ENCODE results near the gene TUBB6. TPM values are rescaled to one million over a fixed set of nuclear protein-coding genes. Genes with fewer than 3 reads are reported as not detected.
A peak's percentile ranks its signal among the peaks of the same experiment; 100 is the strongest.

TUBB6 gene
- total and polyA plus RNA-seq, 2 donors from 2014 or later = 25.9 to 98.9 TPM

DNA sequence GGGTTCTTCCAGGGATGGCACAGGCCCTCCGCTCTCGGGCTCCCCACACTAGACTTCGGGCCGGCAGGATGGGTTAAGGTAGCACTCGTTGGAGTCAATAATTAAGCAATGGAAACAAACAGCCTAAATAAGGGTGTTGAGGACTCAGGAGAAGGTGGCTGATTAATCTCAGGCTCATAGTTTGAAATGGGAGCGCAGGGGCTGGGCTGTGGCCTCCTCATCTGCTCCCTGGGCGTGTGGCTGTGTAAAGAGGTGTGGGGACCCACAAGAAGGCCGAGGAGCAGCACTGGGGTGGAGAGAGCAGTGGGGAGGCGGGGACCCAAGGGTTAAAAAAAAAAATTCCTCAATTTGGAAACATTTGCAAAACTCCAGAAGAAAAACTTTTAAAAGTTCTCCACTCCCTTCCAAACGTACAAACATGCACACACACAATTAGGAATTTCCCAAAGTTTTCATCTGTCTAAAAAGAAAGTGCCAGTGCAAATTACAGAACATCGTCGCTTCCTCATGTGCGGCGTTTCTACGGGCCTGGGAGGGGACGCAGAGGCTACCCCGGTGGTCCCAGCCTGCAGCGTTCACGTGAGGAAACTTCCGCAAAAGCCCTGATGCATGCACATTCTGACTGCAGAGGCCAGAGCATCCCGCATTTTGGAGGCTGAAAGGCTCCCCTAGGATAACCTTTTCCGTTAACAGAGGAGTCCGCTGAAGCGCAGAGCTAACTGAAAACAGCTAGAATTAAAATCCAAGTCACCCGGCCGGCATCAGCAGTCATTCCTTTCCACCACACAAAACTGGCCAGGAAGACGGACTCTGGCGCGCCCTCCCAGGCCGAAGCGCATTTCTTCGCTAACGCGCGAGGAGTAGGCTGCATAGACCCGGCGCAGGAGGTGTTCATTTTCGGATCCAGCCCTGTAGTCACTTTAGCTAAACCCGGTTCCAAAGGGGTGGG lies 1.0 kb upstream of the TUBB6 start:
- Histone ChIP-seq H3K27ac (ENCODE audit: low read depth in 2 of 2, low read length in 2 of 2) (peak overlapping the region; percentile 71 to 77), H3K4me1 (ENCODE audit: control insufficient read depth in 2 of 3, insufficient read depth in 2 of 3, low read depth in 1 of 3, low read length in 3 of 3) (peaks cover 0 to 7% (median 0%) of the 10 kb centered on the region in 3 donors), H3K27me3 (ENCODE audit: control insufficient read depth, insufficient read depth, low read length) (no peaks in the 10 kb centered on the region), H3K9ac (ENCODE audit: low read length in 3 of 3) (peak overlapping the region in 1 of 3 donors; percentile 16), H3K36me3 (ENCODE audit: control insufficient read depth in 2 of 3, insufficient read depth in 3 of 3, low read length in 3 of 3) (peaks cover 0 to 2% (median 2%) of the 10 kb centered on the region in 3 donors), H3K4me3 (ENCODE audit: low read length in 3 of 3) (peak overlapping the region; percentile 8 to 58 (median 45)), H3K9me3 (ENCODE audit: control insufficient read depth in 2 of 3, insufficient read depth in 1 of 3, low read length in 3 of 3) (peaks cover 0 to 2% (median 2%) of the 10 kb centered on the region in 3 donors)
- intact Hi-C loops (cut with DNase I) = no loop called here
- FAIRE-seq (no peak), DNase-seq (peak; percentile 46 to 88 (median 60))
- TF ChIP-seq, protein P1, sequence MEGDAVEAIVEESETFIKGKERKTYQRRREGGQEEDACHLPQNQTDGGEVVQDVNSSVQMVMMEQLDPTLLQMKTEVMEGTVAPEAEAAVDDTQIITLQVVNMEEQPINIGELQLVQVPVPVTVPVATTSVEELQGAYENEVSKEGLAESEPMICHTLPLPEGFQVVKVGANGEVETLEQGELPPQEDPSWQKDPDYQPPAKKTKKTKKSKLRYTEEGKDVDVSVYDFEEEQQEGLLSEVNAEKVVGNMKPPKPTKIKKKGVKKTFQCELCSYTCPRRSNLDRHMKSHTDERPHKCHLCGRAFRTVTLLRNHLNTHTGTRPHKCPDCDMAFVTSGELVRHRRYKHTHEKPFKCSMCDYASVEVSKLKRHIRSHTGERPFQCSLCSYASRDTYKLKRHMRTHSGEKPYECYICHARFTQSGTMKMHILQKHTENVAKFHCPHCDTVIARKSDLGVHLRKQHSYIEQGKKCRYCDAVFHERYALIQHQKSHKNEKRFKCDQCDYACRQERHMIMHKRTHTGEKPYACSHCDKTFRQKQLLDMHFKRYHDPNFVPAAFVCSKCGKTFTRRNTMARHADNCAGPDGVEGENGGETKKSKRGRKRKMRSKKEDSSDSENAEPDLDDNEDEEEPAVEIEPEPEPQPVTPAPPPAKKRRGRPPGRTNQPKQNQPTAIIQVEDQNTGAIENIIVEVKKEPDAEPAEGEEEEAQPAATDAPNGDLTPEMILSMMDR (IDR thresholded peaks at IDR 0.05; ENCODE audit: borderline replicate concordance, extremely low read depth, insufficient read depth) = no peak

DNA sequence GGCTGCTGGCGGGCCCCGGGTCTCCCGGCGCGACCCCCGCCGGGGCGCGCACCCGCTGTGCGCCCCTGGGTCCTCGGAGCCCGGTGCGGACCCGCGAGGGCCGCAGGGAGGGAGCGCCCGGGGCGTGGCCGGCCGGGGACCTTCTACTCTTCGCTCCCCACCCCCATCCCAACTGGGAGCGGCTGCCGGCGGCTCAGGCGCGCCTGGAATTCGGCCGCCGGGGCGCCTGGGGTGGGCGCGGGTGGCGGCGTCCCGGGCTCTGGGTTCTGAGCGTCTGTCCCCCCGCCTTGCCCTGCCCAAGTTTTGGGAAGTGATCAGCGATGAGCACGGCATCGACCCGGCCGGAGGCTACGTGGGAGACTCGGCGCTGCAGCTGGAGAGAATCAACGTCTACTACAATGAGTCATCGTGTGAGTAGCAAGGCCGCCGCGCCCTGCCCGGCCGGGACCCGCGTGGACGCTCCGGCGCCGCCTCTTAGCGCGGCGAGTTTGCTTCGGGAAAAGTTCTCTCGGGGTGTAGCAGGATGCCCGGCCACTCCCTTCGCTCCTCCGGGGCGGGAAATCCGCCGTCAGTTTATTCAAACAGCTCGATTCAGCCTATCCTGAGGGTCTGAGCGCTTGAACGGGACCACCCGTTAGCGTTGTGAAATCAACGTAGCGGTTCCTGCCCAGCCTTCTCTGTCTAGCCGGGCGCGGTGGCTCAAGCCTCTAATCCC lies 502 bp downstream of the TUBB6 start:
- intact Hi-C loops (cut with DNase I) = no loop called here
- TF ChIP-seq, protein P1 (IDR thresholded peaks at IDR 0.05; ENCODE audit: borderline replicate concordance, extremely low read depth, insufficient read depth) = no peak
- H3K9ac ChIP-seq (ENCODE audit: low read length in 3 of 3) = peak overlapping the region; percentile 44 to 55 (median 48)
- H3K27ac ChIP-seq (ENCODE audit: low read depth in 2 of 2, low read length in 2 of 2) = peak overlapping the region; percentile 78 to 79
- H3K4me3 ChIP-seq (ENCODE audit: low read length in 3 of 3) = peak overlapping the region; percentile 55 to 61 (median 58)
- peak; percentile 64 to 95 (median 83) for DNase-seq
- FAIRE-seq = no peak
- no peaks in the 10 kb centered on the region for H3K27me3 ChIP-seq (ENCODE audit: control insufficient read depth, insufficient read depth, low read length)
- H3K9me3 ChIP-seq (ENCODE audit: control insufficient read depth in 2 of 3, insufficient read depth in 1 of 3, low read length in 3 of 3) = peaks cover 0 to 8% (median 2%) of the 10 kb centered on the region in 3 donors
- H3K36me3 ChIP-seq (ENCODE audit: control insufficient read depth in 2 of 3, insufficient read depth in 3 of 3, low read length in 3 of 3) = peaks cover 0 to 8% (median 2%) of the 10 kb centered on the region in 3 donors
- H3K4me1 ChIP-seq (ENCODE audit: control insufficient read depth in 2 of 3, insufficient read depth in 2 of 3, low read depth in 1 of 3, low read length in 3 of 3) = peaks cover 0 to 7% (median 0%) of the 10 kb centered on the region in 3 donors

DNA sequence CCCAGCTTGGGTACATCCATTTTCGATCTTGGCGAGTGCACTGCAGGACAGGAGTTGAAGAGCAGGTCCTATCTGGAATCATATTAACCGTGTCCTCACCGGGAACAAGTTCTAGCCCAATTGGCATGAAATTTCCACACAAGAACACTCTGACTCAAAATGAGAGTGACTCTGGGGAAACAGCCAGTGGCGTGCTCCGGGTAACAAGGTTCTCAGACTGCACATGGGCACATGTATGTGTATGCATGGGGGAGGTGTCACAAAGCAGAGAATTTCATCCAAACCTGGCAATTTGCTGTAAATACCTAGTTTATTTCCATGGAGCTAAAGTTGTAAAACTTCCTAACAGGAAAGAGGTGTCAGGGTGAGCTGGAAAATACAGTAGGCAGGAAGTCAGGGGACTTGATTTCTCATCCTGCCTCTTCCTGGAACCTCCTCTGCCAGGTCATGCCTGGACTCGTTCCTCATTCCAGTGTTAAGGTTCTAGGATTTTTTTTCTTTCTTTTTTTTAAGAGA lies 1.7 kb downstream of the TUBB6 start:
- no peak for FAIRE-seq
- Histone ChIP-seq H3K4me1 (ENCODE audit: control insufficient read depth in 2 of 3, insufficient read depth in 2 of 3, low read depth in 1 of 3, low read length in 3 of 3) (peaks cover 0 to 7% (median 0%) of the 10 kb centered on the region in 3 donors), H3K27ac (ENCODE audit: low read depth in 2 of 2, low read length in 2 of 2) (peak overlapping the region in 1 of 2 donors; percentile 22), H3K36me3 (ENCODE audit: control insufficient read depth in 2 of 3, insufficient read depth in 3 of 3, low read length in 3 of 3) (peaks cover 0 to 8% (median 2%) of the 10 kb centered on the region in 3 donors), H3K9me3 (ENCODE audit: control insufficient read depth in 2 of 3, insufficient read depth in 1 of 3, low read length in 3 of 3) (peaks cover 0 to 8% (median 2%) of the 10 kb centered on the region in 3 donors), H3K4me3 (ENCODE audit: low read length in 3 of 3) (peak overlapping the region; percentile 27 to 37 (median 30)), H3K9ac (ENCODE audit: low read length in 3 of 3) (peak overlapping the region in 1 of 3 donors; percentile 46), H3K27me3 (ENCODE audit: control insufficient read depth, insufficient read depth, low read length) (no peaks in the 10 kb centered on the region)
- peak in 2 of 5 donors; percentile 26 for DNase-seq
- TF ChIP-seq, protein P1 (IDR thresholded peaks at IDR 0.05; ENCODE audit: borderline replicate concordance, extremely low read depth, insufficient read depth) = no peak
- intact Hi-C loops (cut with DNase I) = no loop called here
